ENCODE results near the gene TTLL6.
A peak's percentile ranks its signal among the peaks of the same experiment; 100 is the strongest.

The TTLL6 gene

DNA sequence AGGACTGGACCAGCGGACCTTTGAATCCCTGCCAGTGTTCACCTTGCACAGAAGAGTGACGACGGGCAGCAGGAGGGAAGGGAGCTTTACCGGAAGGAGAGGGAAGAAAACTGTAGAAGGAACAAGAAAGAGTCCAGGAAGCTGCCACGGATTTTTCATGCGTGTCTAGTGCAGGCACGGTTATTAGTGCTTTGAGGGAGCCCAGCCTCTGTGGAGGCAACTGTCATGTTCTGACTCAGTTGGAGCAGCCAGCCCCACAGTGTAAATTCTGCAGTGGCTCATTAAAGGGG lies 82.0 kb downstream of the TTLL6 start:
- no peak for DNase-seq

DNA sequence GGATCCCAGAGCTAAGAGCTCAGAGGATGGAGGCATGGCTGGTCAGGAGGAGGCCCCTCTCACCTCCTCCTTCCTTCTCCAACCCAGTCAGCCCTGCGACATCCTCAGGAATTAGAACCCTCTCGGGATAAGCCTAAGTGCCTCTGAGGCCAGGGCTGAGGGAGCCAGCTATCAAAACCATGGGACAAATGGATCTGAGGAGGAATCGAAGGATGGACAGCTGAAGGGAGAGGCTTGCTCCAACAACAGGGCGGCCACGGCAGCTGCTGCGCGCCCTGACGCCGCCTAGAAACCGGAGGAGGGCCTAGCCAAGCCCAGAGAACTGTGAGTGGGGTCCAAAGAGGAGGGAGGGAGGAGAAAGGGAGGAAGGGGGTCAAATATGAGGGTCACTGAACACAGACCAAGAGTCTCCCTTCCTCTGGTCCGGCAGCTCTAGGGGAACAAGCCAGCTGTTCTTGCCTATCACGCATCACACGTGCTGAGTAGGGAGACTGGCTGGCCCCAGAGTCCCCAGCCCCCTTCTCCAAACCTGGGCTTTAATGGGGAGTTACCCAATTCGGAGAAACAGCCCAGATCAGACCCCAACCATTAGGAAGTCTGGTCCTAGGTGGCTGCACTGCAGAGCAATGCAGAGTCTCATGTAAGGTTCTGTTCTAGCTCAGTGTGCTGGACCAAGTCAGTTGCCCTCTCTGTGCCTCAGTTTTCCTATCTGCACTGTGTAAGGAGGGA lies 82.5 kb downstream of the TTLL6 start:
- DNase-seq, result no peak

DNA sequence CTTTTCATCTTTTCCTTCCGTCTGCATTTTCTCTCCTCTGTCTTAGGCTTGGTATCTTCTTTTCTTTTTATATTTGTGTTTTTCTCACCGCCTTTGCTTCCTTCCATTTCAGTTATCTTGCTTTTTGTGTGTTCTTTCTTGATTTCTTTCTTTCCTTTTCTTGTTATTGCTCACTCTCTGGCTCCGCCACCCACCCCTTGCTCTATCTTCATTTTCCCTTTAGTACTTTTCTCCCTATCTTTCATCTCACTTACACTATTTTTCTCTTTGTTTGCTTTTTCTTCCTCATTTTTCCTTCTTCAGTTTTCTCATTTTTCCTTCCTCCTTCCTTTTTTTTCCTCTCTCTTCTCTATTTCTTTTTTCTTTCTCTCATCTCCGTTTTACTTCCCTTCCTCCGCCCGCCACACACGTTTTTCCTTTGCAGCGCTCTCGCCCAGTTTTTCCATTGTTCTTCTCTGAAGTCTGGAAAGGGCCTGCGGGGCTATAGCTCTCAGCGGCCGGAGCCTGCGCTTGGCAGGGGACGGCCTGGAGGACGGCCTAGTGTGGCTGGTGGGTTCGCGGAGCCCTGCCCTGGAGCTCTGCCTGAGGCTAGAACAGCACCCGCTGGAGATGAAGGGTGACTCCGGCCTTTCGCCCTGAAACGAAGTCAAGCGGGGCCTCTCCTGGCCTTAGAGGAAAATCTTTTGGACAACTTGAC lies 83.2 kb downstream of the TTLL6 start:
- no peak for DNase-seq

DNA sequence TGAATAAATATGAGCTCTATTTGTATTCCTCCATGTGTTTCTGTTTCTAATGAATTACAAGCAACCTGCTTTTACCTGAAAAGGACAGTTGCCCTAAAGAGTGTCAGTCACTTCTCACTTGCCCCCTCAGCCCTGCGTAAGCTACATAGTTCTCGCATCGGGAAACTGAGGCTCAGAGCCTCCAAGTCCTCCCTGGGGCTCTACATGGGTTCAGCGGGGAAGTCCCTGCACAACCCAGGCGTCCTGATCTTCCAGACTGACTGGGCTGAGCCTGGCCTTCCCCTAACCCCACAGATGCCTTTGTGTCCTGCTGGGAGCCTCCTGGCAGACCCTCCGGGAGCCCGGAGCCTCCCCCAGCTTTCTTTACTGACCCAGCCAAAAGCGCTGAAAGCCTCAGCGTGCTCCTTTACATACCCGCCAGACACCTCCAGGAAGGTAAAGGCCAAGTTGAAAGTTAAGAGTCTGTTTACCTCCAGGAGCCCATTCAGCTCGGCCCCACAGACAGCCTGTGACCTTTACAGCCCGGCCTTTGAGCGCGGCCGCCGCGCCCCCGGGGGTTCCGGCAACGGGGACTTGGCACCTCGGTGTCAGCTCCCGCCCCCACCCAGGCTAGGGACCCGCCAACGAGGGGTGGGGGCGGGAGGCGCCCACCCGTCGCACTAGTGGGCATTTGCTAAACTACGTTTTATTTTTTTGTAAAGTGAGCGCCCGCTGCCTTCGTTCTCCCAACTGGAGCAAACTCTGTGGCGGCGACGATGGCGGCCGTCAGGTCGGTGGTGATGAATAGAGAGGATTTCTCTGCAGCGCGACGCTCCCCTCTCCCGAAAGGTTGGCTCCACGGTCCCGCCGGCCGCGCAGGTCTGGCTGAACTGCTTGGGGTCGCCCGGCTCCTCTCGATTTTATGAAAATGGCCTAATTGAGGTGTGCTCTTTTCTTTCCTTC lies 84.1 kb downstream of the TTLL6 start:
- DNase-seq, result no peak

DNA sequence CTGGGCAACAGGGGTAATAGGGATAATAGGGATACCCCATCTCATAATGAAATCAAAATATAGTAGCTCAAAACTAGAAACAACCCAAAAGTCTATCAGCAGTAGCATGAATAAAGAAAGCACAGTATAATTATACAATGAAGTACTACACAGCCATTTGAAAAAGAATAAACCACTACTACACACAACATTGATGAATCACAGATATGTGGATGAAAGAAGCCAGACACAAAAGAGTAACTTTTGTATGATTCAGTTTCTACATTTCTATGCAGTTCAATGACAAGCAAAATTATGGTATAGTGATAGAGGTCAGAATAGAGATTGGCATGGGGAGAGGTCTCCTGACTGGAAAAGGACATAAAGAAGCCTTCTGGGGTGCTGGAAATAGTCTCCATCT lies 85.7 kb downstream of the TTLL6 start:
- DNase-seq, result no peak

DNA sequence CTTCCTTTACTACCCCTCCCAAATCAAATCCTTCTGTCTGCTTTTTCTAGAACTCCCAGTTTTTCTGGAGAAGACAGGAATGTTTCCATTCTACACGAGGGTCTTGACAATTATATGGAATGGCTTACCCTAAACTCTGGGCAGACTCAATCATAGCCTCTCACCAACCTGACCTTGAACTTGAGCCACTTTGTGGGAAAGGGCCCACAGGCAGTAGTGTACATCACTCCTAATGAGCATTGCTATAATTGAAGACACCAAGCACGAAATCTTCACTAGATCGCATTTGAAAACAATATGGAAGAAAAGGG lies 86.8 kb downstream of the TTLL6 start:
- no peak for DNase-seq

DNA sequence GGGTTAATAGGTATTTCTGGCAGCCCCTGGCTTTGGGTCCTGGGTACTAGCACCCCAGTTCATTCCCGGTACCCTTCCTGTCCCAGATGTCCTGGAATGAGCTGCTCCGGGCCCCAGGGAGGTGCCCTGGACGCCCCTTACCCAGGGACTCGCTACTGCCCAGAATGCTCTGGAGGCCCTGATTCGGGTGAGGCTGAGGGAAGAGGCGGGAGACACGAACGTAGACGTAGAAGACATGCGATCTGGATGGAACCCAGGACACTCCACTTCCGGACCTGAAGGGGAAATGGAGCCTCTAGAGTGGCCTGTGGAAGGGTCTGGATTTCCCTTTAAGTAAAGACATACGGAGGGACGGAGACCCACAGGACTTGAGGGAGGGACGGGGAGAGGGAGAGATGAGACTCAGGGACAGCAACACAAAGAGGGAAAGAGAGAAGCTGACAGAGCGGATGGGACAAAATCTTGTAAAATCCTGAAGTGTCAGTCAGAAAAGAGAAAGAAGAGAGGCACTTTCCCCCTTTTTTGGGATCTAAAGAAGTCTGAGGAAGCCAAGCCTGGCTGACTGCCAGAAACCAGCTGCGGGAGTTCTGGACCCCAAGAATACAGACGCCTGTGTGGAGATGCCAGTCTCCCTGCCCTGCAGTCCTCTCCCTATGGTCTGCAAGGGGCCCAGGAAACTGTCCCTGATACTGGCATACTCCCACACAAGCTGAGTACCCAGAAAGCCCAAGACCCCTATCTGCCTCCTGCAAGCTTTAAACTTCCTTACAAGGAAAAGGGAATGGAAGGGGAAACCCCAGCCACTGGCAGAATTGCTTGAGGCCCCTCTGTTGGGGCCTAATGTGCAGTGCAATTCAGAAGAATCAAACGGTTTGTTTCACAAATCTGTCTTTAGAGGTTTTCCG lies 87.4 kb downstream of the TTLL6 start:
- DNase-seq, result no peak

DNA sequence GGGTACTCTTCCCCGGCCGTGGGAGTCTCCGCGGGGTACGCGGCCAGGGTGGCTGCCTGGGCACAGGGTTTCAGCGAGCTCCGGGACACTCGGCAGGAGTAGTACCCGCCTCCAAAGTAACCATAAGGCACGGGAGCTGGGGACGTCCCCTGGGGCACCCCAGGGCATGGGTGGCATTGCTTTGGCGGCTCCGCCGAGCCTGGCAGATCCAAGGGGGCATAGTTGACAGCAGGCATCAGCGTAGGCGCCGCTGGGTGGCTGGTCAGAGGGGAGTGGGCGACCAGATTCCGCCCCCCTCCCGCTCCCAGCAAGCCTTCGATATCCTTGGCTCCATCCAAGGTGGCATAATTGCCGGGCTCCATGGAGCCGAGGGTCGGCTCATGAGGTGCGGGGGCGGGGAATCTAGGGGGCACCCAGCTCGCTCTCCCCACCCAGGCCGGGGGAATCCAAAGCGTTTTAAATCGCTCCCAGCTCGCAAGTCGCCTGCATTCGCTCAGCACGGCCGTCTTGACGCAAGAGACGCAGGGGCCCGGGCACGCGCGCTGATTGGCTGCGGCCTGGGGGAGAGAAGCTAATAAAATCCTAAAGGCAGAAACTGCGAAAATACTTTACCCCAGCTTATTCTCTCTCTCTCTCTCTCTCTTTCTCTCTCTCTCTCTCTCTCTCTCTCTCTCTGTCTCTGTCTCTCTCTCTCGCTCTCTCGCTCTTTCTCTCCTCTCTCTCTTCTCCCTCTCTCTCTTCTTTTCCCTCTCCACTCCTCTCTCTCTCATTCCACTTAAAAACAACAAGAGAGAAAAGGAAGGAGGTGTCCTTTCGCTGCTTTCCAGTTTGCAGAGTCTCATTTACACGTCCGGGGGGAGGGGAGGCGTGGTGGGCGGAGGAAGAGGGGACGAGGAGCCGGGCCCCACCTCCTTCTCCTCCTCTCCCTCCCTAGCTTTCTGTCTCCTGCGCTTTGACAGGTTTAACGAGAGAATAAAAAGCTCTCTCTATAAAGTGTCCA lies 88.5 kb downstream of the TTLL6 start, which contains the start of gene HOXB13:
HOXB13 (minus strand) TSS at position 519 of the 1,000 bp plus-strand sequence; CDS start at position 362, 157 bp downstream.
- DNase-seq, result peak; percentile 41

DNA sequence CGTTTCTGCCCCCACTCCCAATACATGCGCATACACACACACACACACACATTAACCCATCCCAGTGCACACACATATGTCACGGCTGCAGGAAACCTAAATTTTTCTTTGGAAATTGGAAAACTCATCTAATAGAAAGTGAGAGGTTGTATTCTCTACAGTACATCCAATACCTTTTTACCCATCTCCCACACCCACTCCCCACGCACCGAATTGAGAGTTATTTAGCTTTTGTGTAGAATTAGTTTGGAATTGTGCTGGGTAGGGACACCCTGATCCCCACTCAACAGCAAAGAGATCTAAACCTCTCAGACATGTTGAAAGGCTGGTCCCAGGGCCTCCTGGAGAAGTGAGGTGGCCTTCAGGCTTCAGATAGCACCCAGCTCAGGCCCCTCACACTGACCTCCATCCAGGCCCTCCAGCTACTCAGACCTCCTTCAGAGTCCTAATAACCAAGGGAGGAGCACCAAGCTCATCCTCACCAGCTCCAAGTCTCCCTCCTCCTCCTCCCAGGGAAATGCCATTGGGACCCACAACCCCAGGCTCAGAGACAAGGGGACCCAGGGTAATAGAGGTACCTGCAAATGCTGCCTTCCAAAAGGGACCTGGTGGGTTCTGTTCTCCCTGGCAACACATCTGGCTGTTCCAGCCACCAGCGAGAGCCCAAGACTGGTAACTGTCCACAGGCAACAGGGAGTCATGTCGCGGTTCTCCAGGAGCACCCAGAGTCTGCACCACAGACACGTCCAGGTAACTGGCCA lies 89.4 kb downstream of the TTLL6 start:
- DNase-seq, result no peak

DNA sequence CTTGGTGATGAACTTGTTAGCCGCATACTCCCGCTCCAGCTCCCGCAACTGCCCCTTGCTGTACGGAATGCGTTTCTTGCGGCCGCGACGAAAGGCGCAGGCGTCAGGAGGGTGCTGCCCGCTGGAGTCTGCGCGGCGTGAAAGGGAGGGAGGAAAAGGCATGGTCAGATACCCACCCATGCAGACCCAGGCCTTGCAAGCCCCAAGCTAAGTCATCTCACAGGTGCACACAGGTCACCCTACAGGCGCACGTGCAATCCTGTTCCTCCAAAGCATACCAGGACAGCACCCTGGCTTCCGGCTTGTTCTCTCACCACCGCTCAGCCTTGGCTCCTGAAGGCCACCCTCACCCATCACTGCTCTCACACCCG lies 90.1 kb downstream of the TTLL6 start:
- no peak for DNase-seq

DNA sequence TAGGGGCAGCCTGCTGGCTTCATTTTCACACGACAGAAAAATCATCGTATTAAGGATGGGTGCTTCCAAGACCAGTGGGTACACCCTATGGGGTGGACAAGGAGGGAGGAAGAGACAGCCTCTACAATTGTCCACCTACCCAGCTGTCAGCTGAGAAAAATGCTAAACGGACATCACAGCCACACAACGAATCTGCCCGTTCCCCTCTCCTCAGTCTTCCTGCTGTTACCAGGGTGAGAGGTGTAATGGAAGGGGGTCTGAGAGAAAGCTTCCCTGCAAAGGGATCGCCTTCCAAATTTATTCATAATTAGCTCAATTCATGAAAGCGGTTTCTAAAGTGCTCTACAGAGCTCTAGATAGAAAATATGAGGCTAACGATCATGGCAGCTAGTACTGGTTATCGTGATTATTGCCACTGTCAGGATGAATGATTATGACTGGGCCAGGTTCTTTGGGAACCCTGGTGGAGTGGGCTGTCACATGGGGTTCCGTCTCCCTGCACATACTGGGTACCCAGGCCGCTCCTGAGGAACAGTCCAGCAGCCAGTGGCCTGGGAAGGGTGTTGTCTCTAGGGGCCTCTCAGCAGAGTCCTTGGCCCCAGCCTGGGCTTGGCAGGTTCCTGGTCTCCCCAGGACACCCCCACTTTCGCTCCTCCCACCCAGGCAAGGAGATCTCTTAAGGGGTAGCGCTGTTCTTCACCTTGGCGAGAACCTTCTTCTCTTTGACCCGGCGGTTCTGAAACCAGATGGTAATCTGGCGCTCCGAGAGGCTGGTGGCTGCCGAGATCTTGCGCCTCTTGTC lies 90.7 kb downstream of the TTLL6 start:
- DNase-seq, result no peak

DNA sequence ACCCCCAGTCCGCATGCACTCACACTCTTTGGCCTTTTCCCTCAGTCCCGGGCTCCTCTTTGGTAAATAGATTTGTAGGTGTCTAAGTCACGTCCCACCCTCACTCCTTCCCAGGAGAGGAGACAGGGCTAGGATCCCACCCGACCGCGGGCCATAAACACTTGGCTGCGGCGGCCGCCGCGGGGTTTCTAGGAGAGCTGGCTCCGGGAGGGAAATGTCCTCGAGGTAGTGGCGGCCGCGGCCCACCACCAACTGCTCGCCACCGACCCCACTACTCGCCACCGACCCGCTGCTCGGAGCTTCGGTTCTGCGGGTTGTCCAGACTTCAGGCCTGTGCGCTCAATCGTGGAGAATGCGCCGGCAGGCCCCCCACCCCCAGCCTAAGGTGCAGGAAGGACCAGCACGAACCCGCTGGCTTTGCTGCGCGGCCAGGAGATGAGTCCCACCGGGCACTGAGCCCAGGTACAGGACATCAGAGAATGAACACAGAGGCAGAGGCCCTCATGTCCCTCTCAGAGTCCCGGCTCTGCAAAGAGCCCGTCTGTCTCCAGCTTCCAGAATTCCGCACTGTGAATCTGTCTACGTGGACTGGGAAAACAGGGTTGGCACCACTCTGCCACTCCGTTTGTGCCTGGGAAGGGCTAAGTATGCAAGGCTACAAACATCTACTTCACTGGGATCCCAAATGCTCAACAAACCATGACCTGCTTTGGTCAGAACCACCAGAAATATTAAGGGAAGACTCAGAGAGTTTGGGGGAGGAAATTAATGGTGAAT lies 91.6 kb downstream of the TTLL6 start:
- no peak for DNase-seq

DNA sequence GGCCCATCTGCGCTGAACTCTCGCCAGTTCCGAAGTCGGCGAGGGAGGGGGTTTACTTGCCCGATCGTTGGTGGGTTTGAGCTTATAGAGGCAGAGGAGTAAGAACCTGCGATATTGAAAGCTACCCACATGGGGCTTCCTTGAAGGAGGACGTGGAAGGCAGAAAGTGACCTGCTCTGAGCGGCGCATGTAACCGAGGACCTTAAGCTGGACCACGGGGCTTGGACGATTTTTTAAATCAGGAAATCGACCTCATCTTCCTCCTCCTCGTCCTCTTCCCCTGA lies 92.1 kb downstream of the TTLL6 start:
- DNase-seq, result no peak

DNA sequence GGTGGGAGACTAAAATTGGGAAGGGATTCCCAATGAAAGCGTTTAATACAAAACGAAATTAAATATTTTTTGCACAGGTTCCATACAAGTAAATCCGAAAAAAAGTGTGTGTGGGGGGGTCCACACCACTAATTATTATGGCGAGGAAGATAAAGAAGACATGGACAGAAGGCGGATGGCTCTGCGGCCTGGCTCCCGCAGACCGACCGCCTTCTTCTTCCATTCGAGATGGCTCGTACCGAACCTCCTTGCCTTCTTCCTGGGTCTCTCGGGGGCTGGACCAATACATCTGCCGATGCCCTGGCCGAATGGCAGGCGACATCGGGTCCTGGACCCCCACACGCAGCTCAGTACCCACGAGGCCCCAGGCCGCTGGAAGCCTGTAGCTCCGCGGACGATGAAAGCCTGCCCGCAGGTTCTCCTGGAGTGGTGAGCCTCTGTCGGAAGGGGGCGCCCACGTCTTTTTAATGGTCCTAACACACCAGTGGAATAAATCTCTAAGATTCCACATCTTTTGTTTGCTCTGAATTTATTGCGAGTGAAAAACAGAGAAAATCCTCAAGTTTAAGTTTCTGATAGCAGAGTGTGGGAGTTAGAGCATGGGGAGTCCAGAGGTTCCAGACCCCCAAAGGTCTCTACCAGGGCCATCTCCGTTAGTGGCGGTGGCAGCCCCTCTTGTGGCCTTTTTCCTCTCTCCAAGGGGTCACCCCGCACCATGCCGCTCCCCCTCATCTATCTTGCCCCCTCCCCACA lies 92.6 kb downstream of the TTLL6 start:
- DNase-seq, result peak; percentile 77

DNA sequence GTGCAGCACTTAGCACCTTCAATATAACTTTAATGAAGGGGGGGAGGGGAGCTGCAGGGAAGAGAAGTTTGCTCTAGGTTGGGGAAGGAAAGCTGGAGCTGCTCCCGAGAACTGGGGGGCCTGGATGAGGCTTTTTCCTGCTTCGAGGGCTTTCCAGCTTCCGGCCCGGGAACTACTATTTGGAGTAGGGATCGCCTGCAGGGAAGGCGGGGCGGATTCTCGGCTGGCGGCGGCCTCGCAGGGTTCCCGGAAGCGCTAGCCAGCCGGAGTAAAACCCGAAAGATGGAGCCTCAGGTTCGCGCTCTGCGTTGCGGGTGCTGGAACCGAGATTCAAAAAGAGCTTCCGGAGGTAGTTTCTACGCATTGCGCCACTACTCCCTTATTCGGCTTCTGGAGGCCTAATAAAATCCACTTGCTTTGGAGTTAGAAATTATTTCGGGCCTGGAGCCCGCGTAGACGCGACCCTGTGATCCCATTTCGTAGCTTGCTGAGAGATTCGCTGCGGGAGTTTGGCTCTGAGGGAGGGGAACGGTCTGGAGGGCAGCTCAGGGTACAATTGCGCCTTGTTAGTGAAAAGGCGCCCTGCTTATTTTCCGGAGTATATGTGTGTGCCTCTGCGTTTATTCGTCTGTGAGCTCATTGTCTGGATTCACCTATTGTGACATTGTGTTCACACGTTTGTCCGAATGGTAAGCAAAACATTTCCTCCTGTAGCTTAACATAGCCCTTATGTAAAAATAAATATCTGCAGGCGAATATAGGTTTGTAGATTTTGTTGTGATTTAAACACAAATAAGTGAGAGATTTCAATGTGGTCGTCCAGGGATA lies 93.4 kb downstream of the TTLL6 start:
- DNase-seq, result no peak

DNA sequence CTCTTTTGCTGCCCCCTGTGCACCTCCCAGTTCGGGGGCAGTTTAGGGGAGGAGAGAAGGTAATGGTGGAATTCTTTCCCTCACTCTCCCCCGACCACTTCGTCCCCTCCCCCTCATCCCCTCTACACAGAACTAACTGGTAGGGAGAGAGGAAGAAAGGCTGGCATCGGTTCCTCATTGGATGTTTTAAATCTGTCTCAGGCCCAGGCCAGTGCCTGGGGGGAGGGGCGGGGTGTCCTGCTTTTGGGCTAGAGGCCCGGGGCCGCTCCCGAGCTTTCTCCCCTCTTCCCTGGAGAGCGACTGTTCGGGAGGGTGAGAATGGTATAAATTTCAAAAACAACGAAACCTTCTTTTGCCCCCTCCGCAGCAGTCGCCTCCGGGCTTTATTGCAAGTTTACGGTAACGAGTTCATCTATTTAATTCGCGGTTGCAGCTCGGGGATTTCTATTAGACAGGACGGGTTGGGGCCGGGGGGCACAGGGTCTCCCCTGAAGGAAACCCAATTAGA lies 94.1 kb downstream of the TTLL6 start, which contains the start of gene PRAC2:
PRAC2 (plus strand) TSS at position 271 of the 508 bp plus-strand sequence. CDS start 1,226 bp downstream, outside the sequence.
- no peak for DNase-seq

Data from stimulated activated CD4-positive, alpha-beta T cell treated with anti-CD3 and anti-CD28 coated beads, Interleukin-12 subunit alpha, Interleukin-12 subunit beta, amount 100 ng/mL, for 4 hours (primary cell).